HL-60 (cell line): ENCODE results near the gene CTNNA2.

Experiments
- GABPA ChIP-seq: IDR thresholded peaks from 2 replicates; pipeline ENCODE4 v1.6.1; 2012; ENCODE audit warnings: low read depth
- POLR2AphosphoS5 ChIP-seq: IDR thresholded peaks from 2 replicates; pipeline ENCODE4 v1.6.1; 2012; ENCODE audit warnings: low read depth
- TF ChIP-seq, protein P1 (sequence below): IDR thresholded peaks from one replicate; pipeline ENCODE4 v1.5.1; 2011; ENCODE audit warnings: low read length, control low read depth, inconsistent platforms; ENCODE audit not compliant: insufficient read depth

DNA sequence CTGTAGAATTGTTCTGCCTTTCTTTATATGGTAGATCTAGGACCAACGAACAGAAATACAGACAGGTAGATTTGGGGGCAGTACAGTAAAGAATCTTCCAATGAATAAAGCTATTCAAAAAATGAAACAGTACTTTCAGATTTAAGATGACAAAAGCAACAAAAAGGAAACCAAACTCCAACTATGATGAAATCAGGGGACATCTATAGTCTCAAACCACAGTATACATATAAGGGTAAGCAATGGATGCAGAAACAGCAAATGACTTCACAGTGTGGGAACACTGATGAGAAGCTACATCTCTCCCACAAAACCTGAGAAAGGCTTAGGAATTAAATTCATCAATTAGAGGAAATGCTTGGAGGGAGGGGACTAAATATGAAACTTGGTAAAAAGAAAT lies 202.5 kb downstream of the CTNNA2 start:
- TF ChIP-seq, protein P1, sequence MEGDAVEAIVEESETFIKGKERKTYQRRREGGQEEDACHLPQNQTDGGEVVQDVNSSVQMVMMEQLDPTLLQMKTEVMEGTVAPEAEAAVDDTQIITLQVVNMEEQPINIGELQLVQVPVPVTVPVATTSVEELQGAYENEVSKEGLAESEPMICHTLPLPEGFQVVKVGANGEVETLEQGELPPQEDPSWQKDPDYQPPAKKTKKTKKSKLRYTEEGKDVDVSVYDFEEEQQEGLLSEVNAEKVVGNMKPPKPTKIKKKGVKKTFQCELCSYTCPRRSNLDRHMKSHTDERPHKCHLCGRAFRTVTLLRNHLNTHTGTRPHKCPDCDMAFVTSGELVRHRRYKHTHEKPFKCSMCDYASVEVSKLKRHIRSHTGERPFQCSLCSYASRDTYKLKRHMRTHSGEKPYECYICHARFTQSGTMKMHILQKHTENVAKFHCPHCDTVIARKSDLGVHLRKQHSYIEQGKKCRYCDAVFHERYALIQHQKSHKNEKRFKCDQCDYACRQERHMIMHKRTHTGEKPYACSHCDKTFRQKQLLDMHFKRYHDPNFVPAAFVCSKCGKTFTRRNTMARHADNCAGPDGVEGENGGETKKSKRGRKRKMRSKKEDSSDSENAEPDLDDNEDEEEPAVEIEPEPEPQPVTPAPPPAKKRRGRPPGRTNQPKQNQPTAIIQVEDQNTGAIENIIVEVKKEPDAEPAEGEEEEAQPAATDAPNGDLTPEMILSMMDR = no peak
- TF ChIP-seq GABPA (no peak), POLR2AphosphoS5 (no peak)
